AG09309 (cell line): ENCODE measurements around the gene CD180.
A peak's percentile ranks its signal among the peaks of the same experiment; 100 is the strongest.

Experiments
- DNase-seq: peaks from one replicate; pipeline ENCODE4 v3.0.0-alpha.2; 2010; ENCODE audit warnings: low read depth
- H3K4me3 ChIP-seq: 2 replicates; pipeline ENCODE4 v1.5.1; 2011; ENCODE audit warnings: mild to moderate bottlenecking, low read depth, low read length, moderate library complexity; ENCODE audit not compliant: control insufficient read depth
- TF ChIP-seq, protein P1 (sequence below): IDR thresholded peaks from 2 replicates; pipeline ENCODE4 v1.5.1; 2011; ENCODE audit warnings: mild to moderate bottlenecking, low read depth, low read length, inconsistent platforms; ENCODE audit not compliant: insufficient read depth, control insufficient read depth; ENCODE audit errors: missing control alignments

The CD180 gene

DNA sequence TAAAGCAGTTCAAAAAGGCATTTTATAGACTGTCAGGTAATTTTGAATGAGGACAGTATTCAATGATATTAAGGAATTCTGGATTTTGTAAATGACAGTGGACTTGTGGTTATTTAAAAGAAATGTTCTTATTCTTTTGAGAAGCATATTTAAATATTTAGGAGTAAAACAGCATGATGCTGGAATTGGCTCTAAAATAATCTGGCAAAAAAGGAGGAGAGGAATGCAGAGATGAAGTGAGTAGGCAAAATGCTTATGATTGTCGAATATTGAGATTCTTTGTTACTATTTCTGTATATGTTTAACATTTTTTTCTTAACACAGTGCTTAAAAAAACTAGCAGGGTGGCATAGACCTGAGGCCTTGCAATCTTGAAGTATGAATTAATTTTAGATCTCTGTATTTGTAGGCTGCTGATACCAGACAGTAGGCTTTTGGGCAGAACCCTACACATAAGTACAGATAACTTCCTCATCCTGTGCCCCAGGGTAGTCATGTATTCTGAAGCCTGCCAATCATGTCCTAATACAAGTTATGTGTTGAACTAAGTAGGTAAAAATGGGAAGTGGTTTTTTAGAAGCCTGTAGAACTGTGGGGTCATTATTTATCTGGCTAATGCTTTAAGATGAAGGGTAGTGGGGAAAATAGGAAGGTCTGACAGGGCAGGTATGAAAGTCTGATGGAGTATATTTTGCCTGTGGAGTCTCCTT is 9.4 kb downstream of the CD180 start:
- TF ChIP-seq, protein P1, sequence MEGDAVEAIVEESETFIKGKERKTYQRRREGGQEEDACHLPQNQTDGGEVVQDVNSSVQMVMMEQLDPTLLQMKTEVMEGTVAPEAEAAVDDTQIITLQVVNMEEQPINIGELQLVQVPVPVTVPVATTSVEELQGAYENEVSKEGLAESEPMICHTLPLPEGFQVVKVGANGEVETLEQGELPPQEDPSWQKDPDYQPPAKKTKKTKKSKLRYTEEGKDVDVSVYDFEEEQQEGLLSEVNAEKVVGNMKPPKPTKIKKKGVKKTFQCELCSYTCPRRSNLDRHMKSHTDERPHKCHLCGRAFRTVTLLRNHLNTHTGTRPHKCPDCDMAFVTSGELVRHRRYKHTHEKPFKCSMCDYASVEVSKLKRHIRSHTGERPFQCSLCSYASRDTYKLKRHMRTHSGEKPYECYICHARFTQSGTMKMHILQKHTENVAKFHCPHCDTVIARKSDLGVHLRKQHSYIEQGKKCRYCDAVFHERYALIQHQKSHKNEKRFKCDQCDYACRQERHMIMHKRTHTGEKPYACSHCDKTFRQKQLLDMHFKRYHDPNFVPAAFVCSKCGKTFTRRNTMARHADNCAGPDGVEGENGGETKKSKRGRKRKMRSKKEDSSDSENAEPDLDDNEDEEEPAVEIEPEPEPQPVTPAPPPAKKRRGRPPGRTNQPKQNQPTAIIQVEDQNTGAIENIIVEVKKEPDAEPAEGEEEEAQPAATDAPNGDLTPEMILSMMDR, result no peak
- DNase-seq, result no peak
- H3K4me3 ChIP-seq, result no peak overlapping the region

DNA sequence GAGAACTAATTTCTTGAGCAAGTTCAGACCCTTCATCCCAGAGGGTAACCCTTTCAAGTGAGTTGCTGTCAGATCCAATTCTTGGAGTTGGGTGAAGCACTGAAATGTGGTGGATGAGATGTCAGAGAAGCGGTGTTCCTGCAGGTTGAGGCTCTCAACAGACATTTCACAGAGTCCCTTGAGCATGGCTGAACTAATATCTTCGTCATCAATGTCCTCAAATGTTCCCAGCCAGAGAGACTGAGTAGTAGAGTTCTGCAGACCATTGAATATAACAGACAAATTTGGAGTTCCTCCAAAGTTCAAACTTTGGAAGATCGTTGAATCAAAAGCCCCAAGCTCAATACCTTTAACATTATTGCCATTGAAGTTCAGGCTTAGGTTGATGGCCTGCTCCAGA is 12.7 kb downstream of the CD180 start:
- H3K4me3 ChIP-seq, result no peak overlapping the region
- TF ChIP-seq, protein P1, result no peak
- no peak for DNase-seq

DNA sequence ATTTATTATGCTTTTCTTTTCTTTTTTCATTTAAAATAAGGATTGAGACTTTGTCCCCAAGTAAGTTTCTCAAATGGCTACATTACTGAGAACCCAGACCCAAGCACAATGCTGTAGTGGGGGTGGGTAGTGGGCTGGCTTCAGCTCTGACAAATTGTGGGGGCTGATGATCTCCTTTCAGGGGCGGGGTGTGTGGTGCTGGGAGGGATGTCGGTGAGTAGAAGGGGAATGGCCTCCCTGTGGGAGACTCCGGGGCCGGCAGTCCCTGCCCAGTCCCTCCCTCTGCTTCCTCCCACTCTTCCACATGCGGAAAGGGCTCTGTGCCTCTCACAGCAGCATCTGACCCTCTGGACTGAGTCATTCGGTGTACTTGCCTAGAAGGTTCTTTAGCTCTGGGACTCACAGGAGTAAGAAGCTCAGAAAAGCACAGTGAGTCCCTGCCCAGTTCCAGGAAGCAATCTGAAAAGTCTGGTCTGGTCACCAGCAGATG is 14.3 kb downstream of the CD180 start:
- DNase-seq, result peak; percentile 41
- TF ChIP-seq, protein P1, result no peak
- no peak overlapping the region for H3K4me3 ChIP-seq

DNA sequence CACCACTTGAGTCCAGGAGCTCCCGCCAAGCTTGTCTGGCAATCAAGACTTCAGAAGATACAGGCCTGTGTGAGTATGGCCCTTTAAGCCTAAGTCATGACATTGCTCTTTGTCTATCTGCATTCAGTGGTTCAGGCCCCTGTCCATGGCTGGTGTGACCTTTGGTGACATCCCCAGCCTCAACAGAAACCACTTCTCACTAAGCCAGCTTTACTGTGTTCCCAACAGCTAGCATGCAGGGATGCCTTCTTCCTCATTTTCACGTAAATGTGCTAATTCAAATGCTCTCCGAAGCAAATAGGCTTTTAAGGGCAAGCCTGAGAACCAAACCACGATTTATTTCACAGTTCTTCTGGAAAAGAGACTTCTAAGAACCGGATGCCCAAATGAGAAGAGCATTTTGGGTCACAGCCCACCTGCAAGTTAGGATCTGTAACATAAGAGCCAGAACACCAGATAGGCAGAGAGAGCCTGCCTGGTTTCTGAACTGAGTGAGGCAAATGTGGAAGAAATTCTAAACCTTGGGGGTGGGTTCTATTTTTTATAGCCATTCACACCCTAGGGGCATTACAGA is 14.9 kb downstream of the CD180 start:
- TF ChIP-seq, protein P1, result no peak
- H3K4me3 ChIP-seq, result no peak overlapping the region
- DNase-seq, result no peak

DNA sequence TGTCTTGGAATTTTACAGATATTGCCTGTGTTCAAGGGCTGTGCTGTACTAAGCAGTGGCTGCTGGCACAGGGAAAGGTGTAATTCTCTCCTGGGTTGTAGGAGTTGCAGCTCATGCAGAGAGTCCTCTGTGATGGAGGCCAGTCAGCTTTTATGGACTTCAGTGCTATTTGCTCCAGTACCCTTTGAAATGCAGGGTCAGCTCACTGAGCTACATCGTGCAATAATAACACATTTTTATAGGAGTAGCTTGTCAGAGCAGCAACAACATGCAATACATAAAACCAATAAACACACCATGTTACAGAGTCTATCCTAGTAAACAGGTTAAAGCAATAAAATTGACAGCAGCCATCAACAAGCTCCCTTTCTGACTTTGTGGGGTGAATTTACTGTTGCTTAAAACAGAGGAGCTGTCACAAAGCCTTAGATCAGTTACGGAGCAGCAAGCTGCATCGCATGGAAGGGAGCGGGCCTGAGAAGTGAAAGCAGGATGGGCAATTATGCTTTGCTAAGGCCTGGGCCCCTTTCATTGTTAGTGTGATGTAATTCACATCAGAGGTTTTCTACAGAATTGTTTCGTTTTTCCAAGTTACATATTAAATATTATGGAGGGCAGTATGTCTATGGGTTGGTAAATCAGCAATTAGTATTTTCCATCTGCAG is 16.8 kb downstream of the CD180 start:
- H3K4me3 ChIP-seq, result no peak overlapping the region
- TF ChIP-seq, protein P1, result no peak
- no peak for DNase-seq

DNA sequence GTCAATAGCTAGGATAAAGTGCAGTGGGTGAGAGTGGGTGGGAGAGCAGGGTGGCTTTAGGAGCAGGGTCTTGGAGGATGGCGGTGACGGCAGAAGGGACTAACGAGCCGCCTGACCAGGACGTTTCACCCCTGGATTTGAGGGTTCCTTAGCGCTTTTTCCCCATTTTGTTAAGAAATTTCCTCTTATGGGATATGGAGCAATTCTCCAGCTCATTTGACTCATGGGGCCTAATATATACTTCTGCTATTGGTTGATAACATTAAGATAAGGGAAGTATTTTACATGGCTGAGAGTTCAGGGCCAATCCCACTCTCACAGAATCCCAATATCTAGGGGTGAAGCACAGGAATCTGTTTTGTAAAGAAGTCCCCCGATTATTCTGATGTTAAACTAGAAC is 17.6 kb downstream of the CD180 start:
- H3K4me3 ChIP-seq, result no peak overlapping the region
- TF ChIP-seq, protein P1, result no peak
- DNase-seq, result no peak
